HepG2 (cell line): ENCODE results near the gene PHRF1. TPM values are rescaled to one million over a fixed set of nuclear protein-coding genes. Genes with fewer than 3 reads are reported as not detected.

Experiments
- CCAR2 ChIP-seq: fragments of 200-400 bp; formaldehyde crosslinking; optimal IDR thresholded peaks from 2 replicates; pipeline ENCODE3; 2018; ENCODE audit warnings: low read depth, mild to moderate bottlenecking, low read length, moderate library complexity
- FOXK1 ChIP-seq: sonication (generic); formaldehyde crosslinking; IDR thresholded peaks from 2 replicates; pipeline ENCODE4 v1.4.0; 2020; ENCODE audit warnings: low read depth, missing genetic modification reagents, borderline replicate concordance
- KDM5A ChIP-seq: fragments of 200-600 bp; sonication (generic); IDR thresholded peaks from 2 replicates; pipeline ENCODE4 v1.7.0; 2018; ENCODE audit warnings: antibody characterized with exemption, mild to moderate bottlenecking, low read length, borderline replicate concordance
- MTF2 ChIP-seq: sonication (generic); formaldehyde crosslinking; IDR thresholded peaks from 2 replicates; pipeline ENCODE4 v1.5.0; 2020; ENCODE audit warnings: missing genetic modification reagents, borderline replicate concordance
- NAIF1 ChIP-seq: sonication (generic); formaldehyde crosslinking; IDR thresholded peaks from 2 replicates; pipeline ENCODE4 v1.5.0; 2020; ENCODE audit warnings: mild to moderate bottlenecking, missing genetic modification reagents, borderline replicate concordance
- NCOA2 ChIP-seq: sonication (generic); formaldehyde crosslinking; IDR thresholded peaks from 2 replicates; pipeline ENCODE4 v1.8.0; 2022; ENCODE audit warnings: inconsistent platforms
- SIN3A ChIP-seq: IDR thresholded peaks from 2 replicates; pipeline ENCODE4 v1.6.1; 2011; ENCODE audit warnings: low read depth, mild to moderate bottlenecking, control low read depth, low read length, borderline replicate concordance
- SKI ChIP-seq: fragments of 450-650 bp; IDR thresholded peaks from one replicate; pipeline ENCODE4 v1.6.1; 2018; ENCODE audit warnings: mild to moderate bottlenecking; ENCODE audit not compliant: partially characterized antibody
- SMAD9 ChIP-seq: sonication (generic); formaldehyde crosslinking; IDR thresholded peaks from 2 replicates; pipeline ENCODE4 v1.5.1; 2020; ENCODE audit warnings: mild to moderate bottlenecking, missing genetic modification reagents
- SNRNP70 ChIP-seq: fragments of 200-400 bp; formaldehyde crosslinking; IDR thresholded peaks from 2 replicates; pipeline ENCODE4 v1.6.1; 2017; ENCODE audit warnings: mild to moderate bottlenecking, low read depth, low read length, moderate library complexity
- ZFP82 ChIP-seq: sonication (generic); formaldehyde crosslinking; IDR thresholded peaks from 2 replicates; pipeline ENCODE4 v1.5.1; 2020; ENCODE audit warnings: mild to moderate bottlenecking, missing genetic modification reagents, borderline replicate concordance
- ZNF12 ChIP-seq: sonication (generic); formaldehyde crosslinking; IDR thresholded peaks from 2 replicates; pipeline ENCODE4 v1.5.0; 2020; ENCODE audit warnings: missing genetic modification reagents
- ZNF20 ChIP-seq: sonication (generic); formaldehyde crosslinking; IDR thresholded peaks from 2 replicates; pipeline ENCODE4 v1.4.0; 2020; ENCODE audit warnings: mild to moderate bottlenecking, moderate library complexity, missing genetic modification reagents
- ZNF260 ChIP-seq: sonication (generic); formaldehyde crosslinking; IDR thresholded peaks from 2 replicates; pipeline ENCODE4 v1.4.0; 2020; ENCODE audit warnings: missing genetic modification reagents, low read depth, mild to moderate bottlenecking, borderline replicate concordance
- polyA plus RNA-seq, 8 experiments: library from polyadenylated mRNA; depleted of rRNA in 3 of 8; stranded (reverse) in 7 of 8; unstranded in 1 of 8; fragments of >200 nt; fragmentation: Illumina TruSeq in 4 of 8; extraction: Trizol in 4 of 8; gene quantifications; 2 replicates each; pipeline versions ENCODE4 v1.2.1 to v1.2.3, GENCODE V29; 2011 to 2016; ENCODE audit warnings: low read depth in 4 of 8, missing spikeins in 1 of 8, mixed read lengths in 1 of 8; ENCODE audit not compliant: insufficient read depth in 1 of 8
- total RNA-seq, 5 experiments: library from RNA; depleted of rRNA; stranded (reverse); fragments of >200 nt; fragmentation: Illumina TruSeq; extraction: Trizol; gene quantifications; 2 replicates each; pipeline ENCODE4 v1.2.3, GENCODE V29; 2016; ENCODE audit warnings: low read depth in 1 of 5
- TF ChIP-seq, protein P1 (sequence below), 2 experiments: sonication (generic) in 1 of 2; formaldehyde crosslinking in 1 of 2; IDR thresholded peaks; 2 replicates each; pipeline versions ENCODE4 v1.6.1 to v1.9.0; 2014 to 2022; ENCODE audit warnings: antibody characterized with exemption in 1 of 2, borderline replicate concordance in 1 of 2, inconsistent platforms in 1 of 2, low read depth in 1 of 2, missing genetic modification reagents in 1 of 2
- TF ChIP-seq, protein P2 (sequence below): sonication (generic); formaldehyde crosslinking; conservative IDR thresholded peaks from 2 replicates; pipeline ENCODE4 v1.8.1; 2023; ENCODE audit warnings: missing genetic modification reagents
- TF ChIP-seq, protein P3 (sequence below): sonication (generic); formaldehyde crosslinking; IDR thresholded peaks from 2 replicates; pipeline ENCODE4 v1.8.1; 2022; ENCODE audit warnings: mild to moderate bottlenecking, missing genetic modification reagents
- TF ChIP-seq, protein P4 (sequence below): sonication (generic); formaldehyde crosslinking; conservative IDR thresholded peaks from 2 replicates; pipeline ENCODE4 v1.8.0; 2022; ENCODE audit warnings: mild to moderate bottlenecking, moderate library complexity, missing genetic modification reagents

PHRF1 gene
- total and polyA plus RNA-seq, 2 of the 13 experiments (the other 11 are each of a cell fraction or from before 2014, with no cell fraction given): 8.2 to 16.7 TPM

DNA sequence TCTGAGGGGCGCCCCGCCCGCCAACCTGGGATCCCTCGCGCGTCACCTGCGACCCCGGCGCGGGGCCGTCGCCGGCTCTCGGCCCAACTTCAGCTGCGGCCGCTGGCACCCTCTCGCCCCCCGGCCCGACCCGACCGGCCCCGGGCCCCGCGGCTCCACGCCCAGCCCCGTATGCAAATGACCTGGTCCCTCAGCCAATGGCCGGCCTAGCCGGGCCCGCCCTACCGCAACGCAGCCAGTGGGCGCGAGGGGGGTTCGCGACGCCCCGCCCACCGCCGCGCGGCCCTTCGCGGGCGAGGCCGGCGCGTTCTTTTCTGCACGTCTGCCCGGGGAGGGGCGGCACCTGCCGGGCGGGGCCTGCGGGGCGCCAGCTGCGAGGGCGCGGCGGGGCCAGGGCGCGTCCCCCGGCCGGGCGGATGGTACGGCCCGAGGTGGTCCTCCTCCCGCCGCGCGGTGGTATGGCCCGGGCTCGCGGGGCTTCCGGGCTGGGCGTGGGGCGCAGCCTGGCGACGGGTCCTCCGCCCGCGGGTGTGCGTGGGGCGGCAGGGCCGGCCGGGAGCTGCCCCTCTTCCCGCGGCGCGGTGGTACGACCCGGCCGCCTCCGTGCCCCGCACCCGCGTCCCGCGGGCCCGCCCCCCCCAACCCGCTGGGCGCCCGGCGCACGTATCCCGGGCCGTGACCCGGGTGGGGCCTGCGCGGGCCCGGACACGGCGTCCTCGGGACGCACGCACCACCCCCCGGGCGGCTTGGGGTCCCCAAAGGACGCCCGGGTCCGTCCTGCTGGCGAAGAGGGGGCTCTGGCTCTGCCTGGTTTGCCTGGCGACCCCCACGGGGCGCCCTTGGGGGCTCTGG, 7.7 kb upstream of the PHRF1 start (continued):
- TF ChIP-seq, protein P1, sequence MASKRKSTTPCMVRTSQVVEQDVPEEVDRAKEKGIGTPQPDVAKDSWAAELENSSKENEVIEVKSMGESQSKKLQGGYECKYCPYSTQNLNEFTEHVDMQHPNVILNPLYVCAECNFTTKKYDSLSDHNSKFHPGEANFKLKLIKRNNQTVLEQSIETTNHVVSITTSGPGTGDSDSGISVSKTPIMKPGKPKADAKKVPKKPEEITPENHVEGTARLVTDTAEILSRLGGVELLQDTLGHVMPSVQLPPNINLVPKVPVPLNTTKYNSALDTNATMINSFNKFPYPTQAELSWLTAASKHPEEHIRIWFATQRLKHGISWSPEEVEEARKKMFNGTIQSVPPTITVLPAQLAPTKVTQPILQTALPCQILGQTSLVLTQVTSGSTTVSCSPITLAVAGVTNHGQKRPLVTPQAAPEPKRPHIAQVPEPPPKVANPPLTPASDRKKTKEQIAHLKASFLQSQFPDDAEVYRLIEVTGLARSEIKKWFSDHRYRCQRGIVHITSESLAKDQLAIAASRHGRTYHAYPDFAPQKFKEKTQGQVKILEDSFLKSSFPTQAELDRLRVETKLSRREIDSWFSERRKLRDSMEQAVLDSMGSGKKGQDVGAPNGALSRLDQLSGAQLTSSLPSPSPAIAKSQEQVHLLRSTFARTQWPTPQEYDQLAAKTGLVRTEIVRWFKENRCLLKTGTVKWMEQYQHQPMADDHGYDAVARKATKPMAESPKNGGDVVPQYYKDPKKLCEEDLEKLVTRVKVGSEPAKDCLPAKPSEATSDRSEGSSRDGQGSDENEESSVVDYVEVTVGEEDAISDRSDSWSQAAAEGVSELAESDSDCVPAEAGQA (IDR thresholded peaks at IDR 0.05; ENCODE audit: low read depth): no peak
- TF ChIP-seq, protein P1 (CRISPR knock-in tag; IDR thresholded peaks at IDR 0.05; ENCODE audit: borderline replicate concordance): no peak
- TF ChIP-seq ZNF260 (CRISPR knock-in tag): no peak
- no peak for TF ChIP-seq MTF2
- peak; percentile 88 for TF ChIP-seq SKI
- no peak for TF ChIP-seq ZNF12 (CRISPR knock-in tag)
- TF ChIP-seq CCAR2: no peak
- TF ChIP-seq, protein P2, sequence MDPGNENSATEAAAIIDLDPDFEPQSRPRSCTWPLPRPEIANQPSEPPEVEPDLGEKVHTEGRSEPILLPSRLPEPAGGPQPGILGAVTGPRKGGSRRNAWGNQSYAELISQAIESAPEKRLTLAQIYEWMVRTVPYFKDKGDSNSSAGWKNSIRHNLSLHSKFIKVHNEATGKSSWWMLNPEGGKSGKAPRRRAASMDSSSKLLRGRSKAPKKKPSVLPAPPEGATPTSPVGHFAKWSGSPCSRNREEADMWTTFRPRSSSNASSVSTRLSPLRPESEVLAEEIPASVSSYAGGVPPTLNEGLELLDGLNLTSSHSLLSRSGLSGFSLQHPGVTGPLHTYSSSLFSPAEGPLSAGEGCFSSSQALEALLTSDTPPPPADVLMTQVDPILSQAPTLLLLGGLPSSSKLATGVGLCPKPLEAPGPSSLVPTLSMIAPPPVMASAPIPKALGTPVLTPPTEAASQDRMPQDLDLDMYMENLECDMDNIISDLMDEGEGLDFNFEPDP (CRISPR knock-in tag): no peak
- TF ChIP-seq, protein P3, sequence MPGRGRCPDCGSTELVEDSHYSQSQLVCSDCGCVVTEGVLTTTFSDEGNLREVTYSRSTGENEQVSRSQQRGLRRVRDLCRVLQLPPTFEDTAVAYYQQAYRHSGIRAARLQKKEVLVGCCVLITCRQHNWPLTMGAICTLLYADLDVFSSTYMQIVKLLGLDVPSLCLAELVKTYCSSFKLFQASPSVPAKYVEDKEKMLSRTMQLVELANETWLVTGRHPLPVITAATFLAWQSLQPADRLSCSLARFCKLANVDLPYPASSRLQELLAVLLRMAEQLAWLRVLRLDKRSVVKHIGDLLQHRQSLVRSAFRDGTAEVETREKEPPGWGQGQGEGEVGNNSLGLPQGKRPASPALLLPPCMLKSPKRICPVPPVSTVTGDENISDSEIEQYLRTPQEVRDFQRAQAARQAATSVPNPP: no peak
- TF ChIP-seq NAIF1 (CRISPR knock-in tag): no peak
- TF ChIP-seq SIN3A: no peak
- TF ChIP-seq ZFP82 (CRISPR knock-in tag): no peak
- no peak for TF ChIP-seq KDM5A
- TF ChIP-seq, protein P4, sequence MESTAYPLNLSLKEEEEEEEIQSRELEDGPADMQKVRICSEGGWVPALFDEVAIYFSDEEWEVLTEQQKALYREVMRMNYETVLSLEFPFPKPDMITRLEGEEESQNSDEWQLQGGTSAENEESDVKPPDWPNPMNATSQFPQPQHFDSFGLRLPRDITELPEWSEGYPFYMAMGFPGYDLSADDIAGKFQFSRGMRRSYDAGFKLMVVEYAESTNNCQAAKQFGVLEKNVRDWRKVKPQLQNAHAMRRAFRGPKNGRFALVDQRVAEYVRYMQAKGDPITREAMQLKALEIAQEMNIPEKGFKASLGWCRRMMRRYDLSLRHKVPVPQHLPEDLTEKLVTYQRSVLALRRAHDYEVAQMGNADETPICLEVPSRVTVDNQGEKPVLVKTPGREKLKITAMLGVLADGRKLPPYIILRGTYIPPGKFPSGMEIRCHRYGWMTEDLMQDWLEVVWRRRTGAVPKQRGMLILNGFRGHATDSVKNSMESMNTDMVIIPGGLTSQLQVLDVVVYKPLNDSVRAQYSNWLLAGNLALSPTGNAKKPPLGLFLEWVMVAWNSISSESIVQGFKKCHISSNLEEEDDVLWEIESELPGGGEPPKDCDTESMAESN (CRISPR knock-in tag): no peak; the same call in 1 of the 2 replicates
- TF ChIP-seq SMAD9: no peak
- TF ChIP-seq NCOA2 (CRISPR knock-in tag): no peak
- TF ChIP-seq SNRNP70: no peak
- TF ChIP-seq FOXK1: no peak
- no peak for TF ChIP-seq ZNF20 (CRISPR knock-in tag)
